Parathyroid adenoma (tissue), 2 donors: Measurements from ENCODE around the gene HARS1.
"Not testable (repeated sequence)": the region's sequence is repeated elsewhere in the genome, so short reads cannot be mapped to it uniquely, and the experiment has no call there.

Experiments
- H2AFZ ChIP-seq: fragments of 300-600 bp; sonication (generic); one replicate; pipeline ENCODE4 v1.7.0; 2017; ENCODE audit warnings: antibody characterized with exemption, mild to moderate bottlenecking
- H3K27ac ChIP-seq: fragments of 300-600 bp; sonication (generic); one replicate; pipeline ENCODE4 v1.7.0; 2017
- H3K27me3 ChIP-seq: fragments of 300-600 bp; sonication (generic); one replicate; pipeline ENCODE4 v1.7.0; 2017; ENCODE audit warnings: low read length; ENCODE audit not compliant: control insufficient read depth, insufficient read depth
- H3K36me3 ChIP-seq: fragments of 300-600 bp; sonication (generic); one replicate; pipeline ENCODE4 v1.7.0; 2017; ENCODE audit warnings: low read length; ENCODE audit not compliant: control insufficient read depth, insufficient read depth
- H3K4me1 ChIP-seq: fragments of 300-600 bp; sonication (generic); one replicate; pipeline ENCODE4 v1.7.0; 2017; ENCODE audit warnings: control low read depth
- H3K4me2 ChIP-seq: fragments of 300-600 bp; sonication (generic); one replicate; pipeline ENCODE4 v1.7.0; 2017; ENCODE audit warnings: low read length
- H3K4me3 ChIP-seq: fragments of 300-600 bp; sonication (generic); one replicate; pipeline ENCODE4 v1.7.0; 2017; ENCODE audit warnings: low read depth, low read length
- H3K79me2 ChIP-seq: fragments of 300-600 bp; sonication (generic); one replicate; pipeline ENCODE4 v1.7.0; 2017; ENCODE audit warnings: control low read depth
- H3K9ac ChIP-seq: fragments of 300-600 bp; sonication (generic); one replicate; pipeline ENCODE4 v1.7.0; 2017; ENCODE audit warnings: mild to moderate bottlenecking
- H3K9me3 ChIP-seq: fragments of 300-600 bp; sonication (generic); one replicate; pipeline ENCODE4 v1.7.0; 2017; ENCODE audit warnings: low read length; ENCODE audit not compliant: control insufficient read depth
- TF ChIP-seq, protein P1 (sequence below): fragments of 300-600 bp; sonication (generic); IDR thresholded peaks from one replicate; pipeline ENCODE4 v1.7.0; 2017; ENCODE audit warnings: antibody characterized with exemption, mild to moderate bottlenecking
- donor health status: primary hyperparathyroidism.

HARS1 gene

DNA sequence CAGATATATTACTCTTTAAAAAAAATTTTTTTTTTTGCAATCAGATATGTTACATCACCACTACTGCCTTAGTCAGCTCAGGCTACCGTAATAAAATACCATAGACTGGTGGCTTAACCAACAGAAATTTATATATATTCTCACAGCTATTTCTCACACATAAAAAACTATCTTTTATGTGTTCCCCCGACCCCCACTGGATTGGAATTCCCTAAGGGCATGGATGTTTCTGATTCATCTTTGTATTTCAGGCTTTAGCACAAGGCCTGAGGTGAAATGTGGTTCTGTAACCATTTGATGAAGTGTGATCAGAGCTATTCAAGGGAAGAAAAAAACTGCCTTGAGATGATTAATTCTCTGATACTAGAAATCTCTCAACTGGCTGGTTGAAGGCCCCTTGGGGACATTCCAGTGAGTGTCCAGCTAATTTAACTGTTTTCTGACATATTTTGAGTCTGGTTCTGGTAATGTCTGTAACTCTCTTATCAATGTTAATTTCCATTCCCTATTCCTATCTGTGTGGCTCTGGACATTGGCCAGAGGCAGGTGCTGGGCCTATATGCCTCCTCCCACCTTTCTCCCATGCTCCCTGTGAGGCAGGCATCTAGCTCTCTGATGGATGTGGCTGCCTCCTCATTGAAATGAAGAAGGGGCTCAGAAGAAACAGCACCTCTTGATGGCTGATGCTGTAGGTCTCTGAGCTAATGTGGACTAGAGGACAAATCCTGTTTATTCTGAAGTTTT lies 60.7 kb downstream of the HARS1 start:
- H3K79me2 ChIP-seq, result no peaks in the 10 kb centered on the region
- H3K27me3 ChIP-seq, result no peaks in the 10 kb centered on the region
- TF ChIP-seq, protein P1, sequence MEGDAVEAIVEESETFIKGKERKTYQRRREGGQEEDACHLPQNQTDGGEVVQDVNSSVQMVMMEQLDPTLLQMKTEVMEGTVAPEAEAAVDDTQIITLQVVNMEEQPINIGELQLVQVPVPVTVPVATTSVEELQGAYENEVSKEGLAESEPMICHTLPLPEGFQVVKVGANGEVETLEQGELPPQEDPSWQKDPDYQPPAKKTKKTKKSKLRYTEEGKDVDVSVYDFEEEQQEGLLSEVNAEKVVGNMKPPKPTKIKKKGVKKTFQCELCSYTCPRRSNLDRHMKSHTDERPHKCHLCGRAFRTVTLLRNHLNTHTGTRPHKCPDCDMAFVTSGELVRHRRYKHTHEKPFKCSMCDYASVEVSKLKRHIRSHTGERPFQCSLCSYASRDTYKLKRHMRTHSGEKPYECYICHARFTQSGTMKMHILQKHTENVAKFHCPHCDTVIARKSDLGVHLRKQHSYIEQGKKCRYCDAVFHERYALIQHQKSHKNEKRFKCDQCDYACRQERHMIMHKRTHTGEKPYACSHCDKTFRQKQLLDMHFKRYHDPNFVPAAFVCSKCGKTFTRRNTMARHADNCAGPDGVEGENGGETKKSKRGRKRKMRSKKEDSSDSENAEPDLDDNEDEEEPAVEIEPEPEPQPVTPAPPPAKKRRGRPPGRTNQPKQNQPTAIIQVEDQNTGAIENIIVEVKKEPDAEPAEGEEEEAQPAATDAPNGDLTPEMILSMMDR, result no peak
- H2AFZ ChIP-seq, result no peak overlapping the region
- H3K36me3 ChIP-seq, result no peaks in the 10 kb centered on the region
- no peaks in the 10 kb centered on the region for H3K9me3 ChIP-seq
- no peak overlapping the region for H3K4me3 ChIP-seq
- no peaks in the 10 kb centered on the region for H3K4me1 ChIP-seq
- no peak overlapping the region for H3K4me2 ChIP-seq
- no peak overlapping the region for H3K9ac ChIP-seq
- H3K27ac ChIP-seq, result peak overlapping the region; percentile 29

DNA sequence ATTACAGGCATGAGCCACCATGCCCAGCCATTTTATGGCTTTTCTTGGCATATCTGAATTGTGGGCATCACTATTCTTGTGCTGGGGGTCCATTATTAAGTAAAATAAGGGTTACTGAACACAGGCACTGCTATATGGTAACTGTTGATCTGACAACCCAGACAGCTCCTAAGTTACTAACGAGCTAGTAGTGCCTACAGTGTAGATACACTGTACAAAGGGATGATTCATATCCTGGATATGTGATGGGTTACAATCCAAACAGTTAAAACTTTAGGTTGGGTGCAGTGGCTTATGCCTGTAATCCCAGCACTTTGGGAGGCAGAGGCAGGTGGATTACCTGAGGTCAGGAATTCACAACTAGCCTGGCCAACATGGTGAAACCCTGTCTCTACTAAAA lies 62.5 kb downstream of the HARS1 start:
- H3K4me3 ChIP-seq, result no peak overlapping the region
- H3K79me2 ChIP-seq, result no peaks in the 10 kb centered on the region
- H3K4me1 ChIP-seq, result no peaks in the 10 kb centered on the region
- TF ChIP-seq, protein P1, result no peak
- H3K27ac ChIP-seq, result no peak overlapping the region
- no peak overlapping the region for H3K9ac ChIP-seq
- no peak overlapping the region for H3K4me2 ChIP-seq
- no peaks in the 10 kb centered on the region for H3K36me3 ChIP-seq
- H3K27me3 ChIP-seq, result no peaks in the 10 kb centered on the region
- no peaks in the 10 kb centered on the region for H3K9me3 ChIP-seq
- no peak overlapping the region for H2AFZ ChIP-seq

DNA sequence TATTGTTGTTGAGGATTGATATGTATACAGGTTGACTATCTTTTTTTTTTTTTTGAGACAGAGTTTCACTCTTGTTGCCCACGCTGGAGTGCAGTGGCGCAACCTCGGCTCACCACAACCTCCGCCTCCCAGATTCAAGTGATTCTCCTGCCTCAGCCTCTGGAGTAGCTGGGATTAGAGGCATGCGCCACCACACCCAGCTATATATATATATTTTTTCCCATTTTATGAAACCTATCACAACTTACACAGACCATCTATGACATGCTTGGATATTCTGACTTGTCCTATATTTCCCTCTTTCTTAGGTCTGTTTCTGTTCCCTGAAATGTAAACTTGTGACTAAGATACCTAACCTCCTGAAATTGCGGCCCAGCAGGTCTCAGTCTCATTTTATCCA lies 63.2 kb downstream of the HARS1 start:
- Histone ChIP-seq H3K4me1 (no peaks in the 10 kb centered on the region), H2AFZ (no peak overlapping the region), H3K4me3 (no peak overlapping the region), H3K27ac (no peak overlapping the region), H3K36me3 (no peaks in the 10 kb centered on the region), H3K9ac (no peak overlapping the region), H3K27me3 (no peaks in the 10 kb centered on the region), H3K79me2 (no peaks in the 10 kb centered on the region), H3K9me3 (no peaks in the 10 kb centered on the region), H3K4me2 (no peak overlapping the region)
- TF ChIP-seq, protein P1, result no peak

DNA sequence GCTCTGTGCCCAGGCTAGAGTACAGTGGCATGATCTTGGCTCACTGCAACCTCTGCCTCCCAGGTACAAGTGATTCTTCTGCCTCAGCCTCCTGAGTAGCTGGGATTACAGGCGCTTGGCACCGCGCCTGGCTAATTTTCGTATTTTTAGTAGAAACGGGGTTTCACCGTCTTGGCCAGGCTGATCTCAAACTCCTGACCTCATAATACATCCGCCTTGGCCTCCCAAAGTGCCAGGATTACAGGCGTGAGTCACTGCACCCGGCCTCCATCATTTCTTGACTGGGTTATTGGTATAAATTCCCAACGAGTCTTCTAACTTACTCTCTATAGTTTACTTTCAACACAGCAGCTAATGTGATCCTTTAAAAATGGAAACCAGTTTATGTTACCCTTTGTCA lies 66.3 kb downstream of the HARS1 start:
- not testable (repeated sequence) for H3K36me3 ChIP-seq, H3K4me1 ChIP-seq, H3K27me3 ChIP-seq, H3K27ac ChIP-seq, H3K4me3 ChIP-seq, H3K9ac ChIP-seq, H3K79me2 ChIP-seq, H3K4me2 ChIP-seq, H3K9me3 ChIP-seq
- peak overlapping the region; percentile 8 for H2AFZ ChIP-seq
